GM19395 (cell line): Measurements from ENCODE around the gene CLCN4.

Experiments used
- ATAC-seq: cut with Tn5 transposase; IDR thresholded peaks from one replicate; pipeline ENCODE4 v1.9.1; 2021; ENCODE audit warnings: mild to moderate bottlenecking, moderate library complexity; ENCODE audit not compliant: unreplicated experiment

The CLCN4 gene

DNA sequence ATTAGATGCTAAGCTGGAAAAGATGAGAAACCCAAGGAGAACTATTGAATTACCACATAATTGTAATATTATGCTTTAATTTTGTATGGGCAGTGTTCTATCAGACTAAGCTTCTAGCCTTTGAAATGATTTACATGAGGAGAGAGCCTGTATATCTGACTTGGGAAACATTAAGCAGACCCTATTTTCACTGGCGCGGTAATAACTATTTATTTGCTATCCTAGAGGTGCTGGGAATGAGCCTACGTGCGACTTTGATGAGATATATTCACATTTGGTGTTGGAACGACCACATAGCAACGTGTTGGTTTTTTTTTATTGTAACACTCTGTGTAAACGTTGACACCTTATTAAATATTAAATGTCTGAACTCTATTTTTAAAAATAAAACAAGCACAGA is 80.5 kb downstream of the CLCN4 start:
- no peak for ATAC-seq

- ATAC-seq: no peak
Measured at GRCh38 chrX:10239611-10240064, 82.9 kb downstream of the CLCN4 start.

- no peak for ATAC-seq
Measured at GRCh38 chrX:10240918-10241317, 84.1 kb downstream of the CLCN4 start.

DNA sequence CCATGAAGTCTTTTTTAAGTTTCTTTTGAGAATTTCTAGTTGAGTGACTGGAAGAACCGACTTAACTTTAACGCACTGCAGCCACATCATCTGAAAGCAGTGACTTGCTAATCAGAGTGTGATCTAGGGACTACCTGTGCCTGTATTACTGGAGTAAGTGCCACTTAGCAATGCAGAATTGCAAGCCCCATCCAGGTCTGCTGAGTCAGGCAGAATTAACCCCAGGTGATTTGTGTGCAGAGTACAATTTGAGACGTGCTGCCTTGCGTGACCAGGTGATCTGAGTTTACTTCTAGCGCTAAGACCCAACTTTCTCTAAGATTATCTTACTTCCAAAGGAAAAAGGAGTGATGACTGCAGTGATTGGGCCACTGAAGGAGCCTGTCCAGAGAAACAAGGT is 85.3 kb downstream of the CLCN4 start:
- ATAC-seq: no peak

DNA sequence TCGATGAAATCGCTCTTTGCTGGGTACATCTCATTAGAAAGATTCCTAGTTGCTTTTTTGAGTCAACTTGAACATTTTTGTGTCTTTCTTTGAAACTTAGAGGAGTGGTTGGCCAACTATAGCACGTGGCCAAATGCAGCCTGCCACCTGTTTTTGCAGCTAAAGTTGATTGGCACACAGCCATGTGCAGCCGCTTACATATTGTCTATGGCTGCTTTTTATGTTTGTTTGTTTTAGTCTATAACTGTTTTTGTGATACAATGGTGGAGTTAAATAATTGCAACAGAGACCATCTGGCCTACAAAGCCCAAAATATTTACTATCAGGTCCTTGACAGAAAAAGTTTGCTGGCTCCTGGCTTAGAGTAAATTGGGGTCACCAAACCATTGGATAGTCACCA is 86.3 kb downstream of the CLCN4 start:
- ATAC-seq: no peak

DNA sequence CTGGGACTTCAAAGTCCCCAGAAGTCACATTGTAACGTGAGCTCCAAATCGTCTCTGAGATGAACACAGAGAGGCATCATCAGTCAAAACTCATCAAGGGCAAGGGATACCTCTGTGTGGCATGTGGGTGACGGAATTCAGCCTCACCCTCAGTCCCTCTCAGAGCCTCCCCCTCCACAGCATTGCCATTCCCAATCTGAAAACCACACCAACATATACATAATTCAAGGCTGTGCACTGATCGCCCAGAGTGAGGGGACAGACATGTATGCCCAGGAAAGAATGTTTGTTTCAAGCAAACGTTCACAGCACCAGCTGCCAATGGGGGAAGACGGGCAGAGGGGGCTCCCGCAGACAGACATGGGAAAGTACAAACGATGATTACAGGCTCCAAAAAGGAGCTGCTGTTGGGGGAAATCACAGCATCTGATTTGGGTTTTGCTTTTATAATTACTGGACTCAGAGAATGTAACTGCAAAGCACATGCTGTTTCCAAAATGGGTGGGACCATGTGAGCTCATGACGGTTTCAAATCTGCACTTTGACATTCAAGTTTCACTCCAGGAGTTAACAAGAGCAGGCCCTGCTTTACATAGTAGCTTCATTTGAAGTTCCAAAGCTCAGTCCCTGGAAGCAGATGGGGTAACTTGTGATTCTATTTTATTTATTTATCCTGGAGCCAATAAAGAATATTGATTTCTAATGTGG is 88.3 kb downstream of the CLCN4 start:
- no peak for ATAC-seq

DNA sequence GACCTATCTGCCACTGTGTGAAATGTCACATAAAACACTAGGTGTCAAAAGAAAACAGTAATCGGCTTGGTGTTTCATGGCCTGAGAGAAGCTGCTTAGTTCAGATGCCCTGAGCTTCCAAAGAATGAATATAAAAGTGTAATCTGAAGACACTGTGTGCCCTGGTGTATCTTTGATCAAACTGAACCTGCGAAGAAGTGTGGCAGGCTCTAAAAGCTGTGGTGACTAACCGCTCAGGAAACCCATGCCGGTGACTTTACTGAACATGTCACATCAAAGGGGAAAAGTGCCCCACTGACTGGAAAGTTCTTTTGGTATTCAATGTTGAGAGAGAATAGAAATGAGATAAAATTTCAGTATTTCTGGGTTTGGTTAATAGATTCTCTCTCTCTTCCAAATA is 89.1 kb downstream of the CLCN4 start:
- ATAC-seq: no peak

DNA sequence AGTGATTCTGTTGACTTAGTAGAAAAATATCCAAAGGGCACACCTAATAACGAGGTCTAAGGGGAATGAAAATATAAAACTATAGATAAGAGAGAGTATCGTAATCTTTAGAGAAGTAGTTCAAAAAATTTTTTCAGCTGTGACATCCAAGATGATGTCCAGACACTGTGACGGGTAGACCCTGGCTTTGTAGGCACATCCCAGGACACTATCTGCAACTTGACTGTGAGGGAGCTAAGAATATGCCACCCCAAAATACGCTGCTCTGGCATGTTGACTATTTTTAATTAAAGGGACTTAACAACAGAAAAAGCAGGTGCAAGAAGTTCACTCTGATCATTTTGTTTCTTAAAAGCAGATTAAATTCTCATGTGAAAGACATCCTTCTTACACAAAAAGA is 89.5 kb downstream of the CLCN4 start:
- ATAC-seq: no peak

GRCh38 chrX:10246846-10247245 is 90.1 kb downstream of the CLCN4 start:
- ATAC-seq: no peak

DNA sequence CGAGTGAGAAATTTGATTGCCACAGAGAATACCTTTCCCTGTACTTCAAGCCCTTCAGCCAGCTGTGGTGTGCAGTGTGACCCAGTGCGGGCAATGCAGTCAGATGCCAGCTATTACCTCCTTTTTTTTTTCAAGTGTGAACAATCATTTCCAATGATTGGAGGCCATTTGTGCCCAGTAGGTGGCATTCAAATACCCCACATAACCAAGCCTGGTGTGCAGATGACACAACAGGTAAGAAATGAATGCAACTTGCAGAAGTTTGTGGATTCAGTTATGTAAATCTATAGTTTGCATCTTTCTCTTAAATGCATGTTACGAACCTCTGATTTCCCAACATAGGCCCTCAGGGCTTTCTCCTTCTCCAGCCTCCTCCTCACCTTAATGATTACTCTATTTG is 98.0 kb downstream of the CLCN4 start:
- ATAC-seq: no peak

DNA sequence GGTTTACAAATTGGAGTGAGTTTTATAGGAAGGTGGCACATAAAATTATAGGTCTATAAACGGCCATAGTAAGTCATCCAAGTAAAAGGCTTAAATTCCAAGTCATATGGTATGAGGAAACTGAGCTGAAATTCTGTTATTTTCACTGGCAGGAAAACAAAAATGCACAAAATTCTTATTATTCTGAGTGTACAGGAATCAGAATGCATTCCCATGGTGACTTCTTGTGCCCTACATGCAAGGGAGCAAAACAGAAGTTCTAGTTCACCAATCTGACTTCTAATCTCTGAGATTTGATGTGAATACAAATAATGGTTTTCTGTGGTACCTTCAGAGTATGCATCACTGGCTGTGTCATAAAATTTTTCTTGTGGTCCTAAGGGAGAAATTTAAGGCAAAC is 102.9 kb downstream of the CLCN4 start:
- ATAC-seq: no peak

DNA sequence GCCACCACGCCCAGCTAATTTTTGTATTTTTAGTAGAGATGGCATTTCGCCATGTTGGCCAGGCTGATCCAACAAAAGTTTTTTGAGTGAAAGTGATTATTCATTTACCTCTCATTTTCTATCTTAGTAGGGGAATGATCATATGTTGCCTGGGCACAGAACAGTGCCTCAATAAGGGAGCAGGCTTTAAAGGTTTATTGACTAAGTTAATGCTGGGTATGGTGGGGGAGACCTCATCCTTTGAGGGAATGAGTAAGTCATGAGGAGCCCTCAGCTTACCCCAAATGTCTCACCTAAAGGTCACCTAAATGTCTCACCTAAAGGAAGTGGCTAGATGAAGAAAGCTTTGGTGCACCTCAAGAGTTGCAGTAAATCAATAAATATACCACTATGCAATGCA is 109.0 kb downstream of the CLCN4 start:
- ATAC-seq: no peak

DNA sequence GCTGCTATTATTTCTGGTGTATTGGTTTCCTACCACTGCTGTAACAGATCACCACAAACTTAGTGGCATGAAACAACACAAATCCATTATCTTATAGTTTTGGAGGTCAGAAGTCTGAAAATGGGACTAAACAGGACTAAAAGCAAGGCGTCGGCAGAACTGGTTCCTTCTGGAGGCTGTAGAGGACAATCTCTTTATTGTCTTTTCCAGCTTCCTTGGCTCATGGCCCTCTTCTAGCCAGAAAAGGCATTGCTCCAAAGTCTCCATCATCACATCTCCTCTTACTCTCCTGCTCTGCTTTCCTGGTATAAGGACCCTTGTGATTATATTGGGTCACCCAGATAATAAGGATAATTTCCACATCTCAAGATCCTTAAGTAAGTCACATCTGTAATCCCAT is 121.9 kb downstream of the CLCN4 start:
- ATAC-seq: no peak

DNA sequence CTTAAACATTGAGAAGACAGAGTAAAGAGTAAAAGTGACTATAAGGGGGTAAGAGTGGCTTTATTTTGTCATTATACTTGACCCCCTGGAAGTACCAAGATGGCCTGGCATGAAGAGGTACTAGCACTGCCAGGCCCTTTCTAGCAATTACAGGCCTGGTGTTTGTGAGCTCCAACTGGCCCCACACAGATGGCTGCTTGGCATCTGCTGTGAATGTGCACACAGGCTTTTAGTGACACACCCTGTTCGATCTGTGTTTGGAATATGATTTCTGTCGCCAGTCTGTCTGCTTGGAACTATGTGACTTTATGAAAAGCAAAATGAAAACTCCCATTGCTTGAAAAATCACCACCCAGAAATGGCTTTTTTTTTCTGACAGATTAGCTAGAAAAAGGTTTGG is 123.3 kb downstream of the CLCN4 start:
- ATAC-seq: no peak

GRCh38 chrX:10282490-10282889 is 125.7 kb downstream of the CLCN4 start:
- ATAC-seq: no peak

DNA sequence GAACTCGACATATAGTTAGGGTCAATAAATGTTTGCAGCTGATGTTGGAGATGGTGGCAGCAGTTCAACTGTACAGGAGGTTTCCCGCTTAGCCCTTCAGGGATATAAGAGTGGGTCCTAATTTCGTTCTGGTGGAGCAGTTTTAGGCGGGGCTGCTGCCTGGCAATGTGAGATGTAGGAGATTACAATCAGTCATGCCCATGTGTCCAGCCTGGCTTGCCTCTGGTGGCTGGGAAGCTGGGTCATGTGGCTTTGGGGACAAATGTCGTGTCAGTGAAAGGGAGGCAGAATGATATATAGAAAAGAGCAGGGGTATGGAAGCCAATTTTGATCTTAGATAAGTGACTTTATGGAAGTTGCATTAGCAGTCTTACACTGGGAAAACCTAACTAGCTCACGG is 129.4 kb downstream of the CLCN4 start:
- ATAC-seq: no peak
